ENCODE results near the gene ATRNL1.

Gene ATRNL1, protein sequence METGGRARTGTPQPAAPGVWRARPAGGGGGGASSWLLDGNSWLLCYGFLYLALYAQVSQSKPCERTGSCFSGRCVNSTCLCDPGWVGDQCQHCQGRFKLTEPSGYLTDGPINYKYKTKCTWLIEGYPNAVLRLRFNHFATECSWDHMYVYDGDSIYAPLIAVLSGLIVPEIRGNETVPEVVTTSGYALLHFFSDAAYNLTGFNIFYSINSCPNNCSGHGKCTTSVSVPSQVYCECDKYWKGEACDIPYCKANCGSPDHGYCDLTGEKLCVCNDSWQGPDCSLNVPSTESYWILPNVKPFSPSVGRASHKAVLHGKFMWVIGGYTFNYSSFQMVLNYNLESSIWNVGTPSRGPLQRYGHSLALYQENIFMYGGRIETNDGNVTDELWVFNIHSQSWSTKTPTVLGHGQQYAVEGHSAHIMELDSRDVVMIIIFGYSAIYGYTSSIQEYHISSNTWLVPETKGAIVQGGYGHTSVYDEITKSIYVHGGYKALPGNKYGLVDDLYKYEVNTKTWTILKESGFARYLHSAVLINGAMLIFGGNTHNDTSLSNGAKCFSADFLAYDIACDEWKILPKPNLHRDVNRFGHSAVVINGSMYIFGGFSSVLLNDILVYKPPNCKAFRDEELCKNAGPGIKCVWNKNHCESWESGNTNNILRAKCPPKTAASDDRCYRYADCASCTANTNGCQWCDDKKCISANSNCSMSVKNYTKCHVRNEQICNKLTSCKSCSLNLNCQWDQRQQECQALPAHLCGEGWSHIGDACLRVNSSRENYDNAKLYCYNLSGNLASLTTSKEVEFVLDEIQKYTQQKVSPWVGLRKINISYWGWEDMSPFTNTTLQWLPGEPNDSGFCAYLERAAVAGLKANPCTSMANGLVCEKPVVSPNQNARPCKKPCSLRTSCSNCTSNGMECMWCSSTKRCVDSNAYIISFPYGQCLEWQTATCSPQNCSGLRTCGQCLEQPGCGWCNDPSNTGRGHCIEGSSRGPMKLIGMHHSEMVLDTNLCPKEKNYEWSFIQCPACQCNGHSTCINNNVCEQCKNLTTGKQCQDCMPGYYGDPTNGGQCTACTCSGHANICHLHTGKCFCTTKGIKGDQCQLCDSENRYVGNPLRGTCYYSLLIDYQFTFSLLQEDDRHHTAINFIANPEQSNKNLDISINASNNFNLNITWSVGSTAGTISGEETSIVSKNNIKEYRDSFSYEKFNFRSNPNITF (N-terminal part only)

DNA sequence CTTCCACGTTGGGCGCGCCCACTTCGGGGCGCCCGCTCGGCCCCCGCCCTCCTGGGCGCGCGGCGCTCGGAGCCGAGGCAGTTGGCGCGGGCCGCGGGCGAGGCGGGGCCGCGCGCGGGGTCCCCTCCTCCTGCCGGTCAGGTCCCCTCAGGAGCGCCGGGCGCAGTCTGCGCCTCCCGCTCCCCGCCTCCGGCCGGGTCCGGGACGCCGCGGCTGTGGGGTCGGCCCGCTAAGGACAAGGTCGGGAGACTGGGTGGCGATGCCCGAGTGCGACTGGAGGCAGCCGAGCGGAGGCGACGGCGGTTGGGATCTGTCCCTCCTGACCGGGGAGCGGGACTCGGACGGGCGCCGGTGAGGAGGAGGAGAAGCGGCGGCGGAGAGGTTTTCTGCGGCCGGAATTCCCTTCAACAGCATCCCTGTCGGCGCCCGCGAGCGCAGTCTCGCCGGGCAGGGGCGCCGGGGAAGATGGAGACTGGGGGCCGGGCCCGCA, at the start of gene ATRNL1:
Gene ATRNL1, plus strand, starts transcription at position 80 of the 490 bp plus-strand sequence. Its CDS starts 386 bp downstream, at position 466.
- no peak for FAIRE-seq

DNA sequence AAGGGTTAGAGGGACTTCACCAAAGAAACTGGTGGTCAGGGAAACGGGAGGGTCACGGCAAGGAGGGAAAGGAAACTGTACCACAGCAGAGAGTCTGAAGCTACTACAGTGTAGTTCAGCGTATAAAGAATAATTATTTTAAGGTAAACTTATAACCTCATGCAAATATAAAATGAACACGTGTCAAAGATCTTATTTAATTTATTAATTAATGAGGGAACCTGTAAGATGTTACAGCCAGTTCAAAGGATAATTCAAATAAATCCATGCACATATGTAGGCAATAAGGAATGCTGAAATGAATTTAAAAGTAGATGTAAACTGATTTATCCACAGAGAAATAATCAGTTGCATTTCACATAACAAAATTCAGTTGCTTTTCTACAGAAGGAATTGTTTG, 49.4 kb upstream of the ATRNL1 start:
- FAIRE-seq = no peak

DNA sequence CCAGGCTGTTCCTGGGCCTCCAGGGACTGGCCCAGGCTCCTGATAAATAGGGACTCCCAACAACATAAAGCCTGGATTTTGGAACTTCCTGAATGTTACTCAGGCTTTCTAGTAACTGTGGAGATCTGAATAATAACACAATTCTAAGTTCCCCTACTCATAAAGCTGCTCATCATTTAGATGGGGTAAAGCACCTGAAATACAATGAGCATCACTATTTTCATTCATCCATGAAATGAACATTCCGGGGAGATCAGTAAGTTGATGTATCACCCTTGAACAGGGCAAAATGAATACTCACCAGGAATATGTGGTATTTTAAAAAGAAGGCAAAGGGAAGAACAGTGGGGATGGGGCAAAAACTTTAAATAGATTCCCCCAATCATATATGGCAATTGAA, 48.3 kb upstream of the ATRNL1 start:
- FAIRE-seq = no peak

DNA sequence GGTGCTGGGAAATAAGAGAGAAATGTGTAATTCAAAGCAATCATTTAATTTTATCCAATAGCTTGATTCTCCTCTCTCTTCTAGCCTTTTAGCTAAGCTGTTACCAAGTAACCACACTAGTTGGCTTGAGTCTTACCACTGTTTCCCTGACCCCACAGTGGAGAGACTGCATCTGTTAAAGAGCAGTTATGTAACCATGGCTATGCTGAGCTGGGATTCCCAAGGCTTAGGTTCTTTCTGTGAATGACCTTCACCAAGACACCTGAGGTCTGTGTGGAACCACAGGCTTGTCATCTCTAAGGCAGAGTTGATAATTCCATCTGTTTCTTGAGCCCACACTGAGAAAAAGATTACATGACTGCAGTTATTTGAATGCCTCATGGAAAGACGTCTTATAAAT, 47.7 kb upstream of the ATRNL1 start:
- FAIRE-seq = no peak

DNA sequence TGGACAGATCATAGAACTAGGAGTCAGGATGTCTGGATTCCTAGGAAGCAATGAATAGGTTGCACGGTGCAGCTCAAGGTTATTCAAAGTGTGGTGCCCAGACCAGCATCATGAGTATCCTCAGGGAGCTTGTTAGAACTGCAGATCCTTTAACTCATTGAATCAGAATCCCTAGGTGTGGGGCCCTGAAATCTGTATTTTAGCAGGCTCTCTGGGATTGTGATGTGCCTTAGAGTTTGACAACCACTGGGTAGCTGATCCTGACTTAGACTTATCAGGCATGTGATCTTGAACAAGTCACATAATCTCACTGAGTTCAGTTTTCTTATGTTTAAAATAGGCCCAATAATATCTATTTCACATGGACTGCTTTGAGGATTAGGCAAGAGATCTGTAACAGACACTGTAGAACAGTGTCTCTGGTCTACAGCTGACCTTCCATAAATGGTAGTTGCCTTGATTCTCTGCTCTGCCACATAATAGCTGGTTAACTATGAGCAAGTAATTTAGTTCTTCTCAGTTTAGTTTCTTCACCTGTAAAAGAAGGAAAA, 46.4 kb upstream of the ATRNL1 start:
- no peak for FAIRE-seq

DNA sequence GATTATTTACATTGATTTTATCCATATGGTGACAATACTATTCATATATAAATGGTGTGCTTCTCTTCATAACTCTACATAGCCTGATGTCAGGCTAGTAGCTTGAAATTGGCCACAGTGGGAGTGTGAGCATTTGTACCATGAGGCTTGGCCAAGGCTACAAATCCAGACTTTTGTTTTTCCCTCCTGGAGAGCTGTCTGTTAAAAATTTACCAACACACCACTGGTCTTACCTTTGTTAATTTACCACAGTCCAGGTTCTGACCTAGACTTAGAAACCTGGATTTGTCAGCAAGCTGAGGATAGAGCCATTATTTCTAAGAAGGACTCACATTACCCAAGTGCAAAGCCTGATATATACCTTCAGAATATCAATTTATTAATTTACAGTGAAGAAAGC, 45.5 kb upstream of the ATRNL1 start:
- FAIRE-seq = no peak

DNA sequence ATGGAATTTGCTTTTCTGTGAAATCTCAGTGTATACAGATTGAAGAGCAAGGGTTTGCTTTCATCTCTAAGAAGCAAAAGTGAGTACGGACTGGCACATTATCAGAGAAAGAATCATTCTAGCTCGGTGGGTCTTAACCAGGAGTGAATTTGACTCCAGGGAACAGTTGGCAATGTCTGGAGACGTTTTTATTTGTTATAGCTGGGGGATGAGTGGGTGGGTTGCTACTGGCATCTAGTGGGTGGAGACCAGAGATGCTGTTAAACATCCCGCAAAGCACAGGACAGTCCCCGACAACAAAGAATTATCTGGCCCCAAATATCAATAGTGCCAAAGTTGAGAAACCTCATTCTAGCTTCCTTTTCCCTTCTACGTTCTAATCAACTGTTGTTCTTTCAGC, 43.8 kb upstream of the ATRNL1 start:
- FAIRE-seq = no peak

DNA sequence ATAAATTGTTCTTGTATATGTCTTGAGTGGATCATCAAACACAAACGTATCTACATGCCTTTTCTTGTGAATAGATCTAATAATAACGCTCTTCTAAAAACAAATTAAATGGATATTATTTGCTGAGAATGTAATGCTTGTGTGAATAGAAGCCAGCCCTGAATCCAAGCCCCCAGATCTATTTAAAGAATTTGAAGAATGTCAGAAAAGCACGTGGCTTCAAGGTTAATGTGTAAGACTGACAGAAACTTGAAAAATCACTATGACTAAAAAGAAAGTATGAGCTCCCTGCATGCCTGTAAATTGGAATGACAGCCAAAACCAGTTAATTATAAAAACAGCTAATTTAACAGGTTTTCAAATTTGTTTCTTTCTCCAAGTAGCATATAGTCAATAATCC, 43.2 kb upstream of the ATRNL1 start:
- no peak for FAIRE-seq

DNA sequence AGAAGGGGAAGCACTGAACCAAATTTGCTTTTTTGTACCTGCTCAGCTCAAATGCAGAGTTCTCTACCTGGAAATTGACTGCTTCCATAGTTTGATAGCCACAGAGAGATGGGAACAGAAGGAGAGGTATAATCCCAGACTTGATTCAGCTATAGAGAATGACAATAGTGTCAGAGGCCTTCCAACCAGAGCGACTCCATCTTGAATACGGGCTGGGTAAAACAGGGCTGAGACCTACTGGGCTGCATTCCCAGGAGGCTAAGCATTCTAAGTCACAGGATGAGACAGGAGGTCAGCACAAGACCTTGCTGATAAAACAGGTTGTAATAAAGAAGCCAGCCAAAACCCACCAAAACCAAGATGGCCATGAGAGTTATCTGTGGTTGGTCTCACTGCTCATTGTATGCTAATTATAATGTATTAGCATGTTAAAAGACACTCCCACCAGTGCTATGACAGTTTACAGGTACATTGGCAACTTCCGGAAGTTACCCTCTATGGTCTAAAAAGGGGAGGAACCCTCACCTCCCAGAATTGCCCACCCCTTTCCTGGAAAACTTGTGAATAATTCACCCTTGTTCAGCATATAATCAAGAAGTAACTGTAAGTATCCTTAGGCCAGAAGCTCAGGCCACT, 42.7 kb upstream of the ATRNL1 start:
- no peak for FAIRE-seq

DNA sequence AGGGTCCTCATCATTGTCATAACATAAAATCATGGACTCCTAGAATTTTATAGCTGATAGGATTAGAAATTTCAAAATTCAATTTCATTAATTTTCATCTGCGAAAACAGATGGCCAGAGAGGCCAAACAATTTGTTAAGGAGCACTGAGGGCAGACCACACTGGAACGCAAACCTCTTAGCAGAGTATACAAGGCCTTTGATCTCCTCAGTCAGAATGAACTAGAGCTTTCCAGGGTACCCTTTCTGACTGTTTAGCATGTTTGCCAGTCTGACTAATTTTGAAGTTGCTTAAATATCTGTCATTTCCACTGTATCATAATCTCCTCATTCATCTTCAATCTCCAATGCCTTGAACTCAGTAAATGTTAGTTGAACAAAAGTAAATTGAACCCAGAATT, 41.9 kb upstream of the ATRNL1 start:
- FAIRE-seq = no peak

DNA sequence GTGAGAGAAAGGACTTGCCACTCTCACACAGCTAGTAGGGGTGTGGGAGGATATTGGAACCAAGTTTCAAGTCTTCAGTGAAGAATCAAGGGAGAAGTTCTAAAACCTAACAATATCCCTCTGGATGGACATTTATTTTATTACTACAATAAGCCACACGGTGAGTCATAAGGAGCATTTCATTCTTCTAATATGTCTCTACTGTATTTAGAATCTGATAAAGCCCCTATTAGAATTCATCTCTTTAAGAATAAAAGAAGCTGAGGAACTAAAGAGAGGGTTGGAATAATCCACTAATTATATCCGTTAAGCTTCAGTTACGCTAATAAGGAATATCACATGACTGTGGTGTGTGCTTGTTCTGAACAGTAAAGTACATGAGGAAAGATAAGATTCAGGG, 40.9 kb upstream of the ATRNL1 start:
- no peak for FAIRE-seq

DNA sequence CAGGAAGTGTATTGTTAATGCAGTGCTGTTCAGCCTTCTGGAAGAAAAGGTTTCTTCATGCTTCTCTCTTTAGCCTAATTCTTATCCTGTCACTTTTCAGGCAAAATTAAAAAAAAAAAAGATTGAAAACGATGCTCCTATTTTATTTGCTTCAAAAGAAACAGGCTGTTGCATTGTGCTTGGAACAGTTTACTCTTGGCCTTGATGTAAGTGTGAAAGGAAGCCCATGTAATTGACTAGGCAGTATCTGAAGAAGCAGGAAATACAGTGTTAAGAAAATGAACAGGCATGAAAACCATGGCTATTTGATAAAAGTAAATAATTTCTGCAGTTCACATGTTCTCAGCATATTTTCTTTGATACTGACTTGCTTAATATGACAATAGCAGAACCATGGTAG, 40.4 kb upstream of the ATRNL1 start:
- FAIRE-seq = no peak

DNA sequence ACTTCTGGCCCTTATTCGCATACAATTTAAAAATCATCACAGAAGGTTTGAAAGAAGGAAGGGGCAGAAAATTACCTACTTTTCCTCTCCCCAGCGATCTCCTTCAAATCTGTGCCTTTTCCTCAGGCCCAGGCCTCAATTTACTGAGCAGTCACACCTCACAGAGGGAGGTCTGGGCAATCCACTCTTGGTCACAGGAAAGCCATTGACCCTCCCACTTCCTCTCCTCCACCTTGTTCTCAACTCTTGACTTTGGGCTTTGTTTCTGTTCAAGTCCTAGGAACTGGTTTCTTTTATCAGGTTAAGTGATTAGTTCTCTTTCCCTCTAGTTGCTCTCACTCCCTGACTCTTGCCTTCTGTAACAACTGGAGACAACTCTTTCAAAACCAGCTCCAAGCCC, 37.0 kb upstream of the ATRNL1 start:
- no peak for FAIRE-seq

DNA sequence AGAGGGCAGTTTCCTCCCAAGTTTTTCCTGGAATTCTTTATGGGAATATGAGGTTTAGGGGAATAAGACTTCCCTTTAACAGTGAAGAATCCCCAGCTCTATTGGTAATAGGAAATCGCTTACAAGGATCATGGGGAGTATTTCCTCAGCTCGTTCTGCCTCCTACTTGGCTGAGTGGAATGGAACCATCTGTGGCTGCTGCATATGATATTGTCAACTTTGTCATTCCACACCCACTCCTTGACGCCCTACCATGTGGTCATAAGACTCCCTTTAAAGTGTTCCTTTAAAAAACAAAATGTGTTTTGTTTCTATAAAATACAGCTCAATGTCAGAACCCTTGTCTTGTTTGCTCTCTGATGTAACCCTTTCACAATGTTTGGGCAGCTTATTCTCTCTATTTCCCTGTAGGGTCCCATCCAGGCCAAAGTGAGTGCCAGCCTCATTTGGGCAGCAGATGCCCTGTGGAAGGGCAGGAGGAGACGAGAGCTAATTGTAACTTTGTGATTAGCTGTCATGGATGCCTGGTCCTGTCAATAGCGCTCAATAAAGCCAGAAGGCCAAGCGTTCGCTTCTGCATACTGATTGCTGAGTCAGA, 33.8 kb upstream of the ATRNL1 start:
- FAIRE-seq = no peak

DNA sequence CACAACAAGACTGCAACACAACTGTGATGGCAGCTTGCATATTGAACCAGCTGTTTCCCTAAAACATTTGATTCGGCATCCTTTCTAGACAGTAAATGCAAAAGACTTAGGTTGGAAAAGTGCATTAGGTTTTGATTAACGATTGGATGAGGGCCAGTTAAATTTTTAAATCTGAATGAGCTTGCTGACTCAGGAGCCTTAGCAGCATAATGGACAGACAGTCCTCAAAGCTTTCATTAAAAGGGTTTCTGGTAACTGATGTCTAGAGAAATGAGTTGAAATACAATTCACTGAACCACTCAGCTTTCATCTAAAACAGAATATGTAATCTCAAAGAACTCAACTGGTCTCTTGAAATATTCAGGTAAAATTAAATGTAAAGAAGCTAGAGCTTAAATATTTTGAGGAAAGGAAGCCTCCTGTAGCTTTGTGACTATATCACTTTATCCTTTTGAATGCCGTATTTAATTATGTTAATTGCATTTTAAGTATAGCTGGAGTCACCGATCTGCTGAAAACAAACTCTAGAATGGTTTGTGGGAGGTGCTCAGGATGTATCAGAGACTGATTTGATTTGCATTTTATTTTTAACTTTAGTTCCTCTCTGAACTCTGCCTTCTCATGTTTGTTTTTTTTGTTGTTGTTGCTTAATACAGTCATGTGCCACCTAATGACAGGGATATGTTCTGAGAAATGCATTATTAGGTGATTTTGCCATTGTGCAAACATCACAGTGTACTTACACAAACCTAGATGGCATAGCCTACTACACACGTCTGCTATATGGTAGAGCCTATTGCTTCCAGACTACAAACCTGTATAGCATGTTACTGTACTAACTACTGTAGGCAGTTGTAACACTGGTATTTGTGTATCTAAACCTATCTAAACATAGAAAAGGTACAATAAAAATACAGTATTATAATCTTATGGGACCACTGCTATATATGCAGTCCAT, 29.2 kb upstream of the ATRNL1 start:
- no peak for FAIRE-seq

DNA sequence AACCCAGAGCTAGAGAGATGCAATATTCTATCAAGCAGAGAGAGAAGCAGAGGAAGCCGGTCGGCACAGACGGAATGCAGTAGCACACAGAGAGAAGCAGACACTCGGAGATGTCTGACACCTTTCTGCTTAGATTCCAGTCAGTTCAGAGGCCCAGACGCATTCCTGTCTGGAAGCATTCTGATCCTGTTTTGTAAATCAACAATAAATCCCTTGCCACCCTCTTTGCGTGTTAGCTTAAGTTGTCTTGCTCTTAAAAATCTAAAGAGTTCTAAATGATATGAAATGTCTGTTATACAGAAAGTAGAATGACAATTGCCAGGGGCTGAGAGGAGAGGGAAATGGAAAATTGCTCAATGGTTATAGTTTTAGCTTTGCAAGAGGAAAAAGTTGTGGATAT, 27.4 kb upstream of the ATRNL1 start:
- no peak for FAIRE-seq

DNA sequence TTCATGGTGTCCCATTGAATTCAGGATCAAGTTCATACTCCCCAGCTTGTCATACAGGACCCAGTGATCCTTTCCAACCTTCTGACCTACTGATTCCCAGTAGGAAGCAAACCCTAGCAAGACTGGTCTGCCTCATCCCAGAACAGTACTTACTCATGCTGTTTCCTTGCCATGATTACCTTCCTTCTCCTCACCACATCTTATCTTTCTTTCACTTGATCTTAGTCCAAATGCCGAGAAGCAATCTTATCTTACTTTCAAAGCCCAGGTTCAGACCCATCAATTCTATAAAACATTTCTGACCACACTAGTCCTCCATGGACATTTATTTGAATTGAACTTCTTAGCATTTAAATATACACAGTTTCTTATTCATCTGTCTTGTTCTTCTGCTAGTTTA, 26.6 kb upstream of the ATRNL1 start:
- FAIRE-seq = no peak

DNA sequence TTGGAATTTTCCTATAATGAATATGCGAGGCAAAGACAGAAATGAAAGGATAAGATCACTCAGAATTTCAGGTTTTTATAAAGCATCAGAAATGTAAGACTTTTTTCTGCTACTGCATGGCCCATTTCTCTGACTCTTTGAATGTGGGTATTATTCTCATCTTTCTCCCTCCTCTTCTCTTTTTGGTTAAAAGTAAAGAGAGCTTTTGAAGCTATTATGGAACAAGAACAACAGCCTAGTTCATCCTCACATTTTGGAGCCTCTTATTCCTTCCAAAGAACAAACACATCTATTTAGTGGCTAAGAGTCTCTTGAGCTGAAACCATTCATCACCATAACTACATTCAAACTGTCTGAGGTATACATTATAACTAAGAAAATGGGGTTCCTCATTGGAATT, 19.4 kb upstream of the ATRNL1 start:
- no peak for FAIRE-seq

DNA sequence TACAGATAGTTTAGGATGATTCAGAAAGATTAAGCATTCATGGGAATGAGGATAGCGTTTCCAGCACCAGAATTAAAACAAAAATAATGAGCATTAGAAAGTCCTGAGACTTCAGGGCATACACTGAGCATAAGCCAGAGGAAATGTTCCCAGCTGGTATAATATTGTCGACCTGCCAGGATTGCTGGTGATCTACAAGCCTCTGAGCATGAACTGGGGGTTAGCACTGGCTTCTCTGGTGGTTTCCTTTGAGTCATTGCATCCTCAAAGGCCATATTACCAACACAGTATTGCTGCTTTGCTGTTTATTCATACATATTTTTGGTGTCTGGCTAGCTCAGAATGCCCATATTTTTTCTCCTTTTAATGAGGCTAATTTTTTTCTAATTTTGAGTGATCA, 10.7 kb upstream of the ATRNL1 start:
- no peak for FAIRE-seq

DNA sequence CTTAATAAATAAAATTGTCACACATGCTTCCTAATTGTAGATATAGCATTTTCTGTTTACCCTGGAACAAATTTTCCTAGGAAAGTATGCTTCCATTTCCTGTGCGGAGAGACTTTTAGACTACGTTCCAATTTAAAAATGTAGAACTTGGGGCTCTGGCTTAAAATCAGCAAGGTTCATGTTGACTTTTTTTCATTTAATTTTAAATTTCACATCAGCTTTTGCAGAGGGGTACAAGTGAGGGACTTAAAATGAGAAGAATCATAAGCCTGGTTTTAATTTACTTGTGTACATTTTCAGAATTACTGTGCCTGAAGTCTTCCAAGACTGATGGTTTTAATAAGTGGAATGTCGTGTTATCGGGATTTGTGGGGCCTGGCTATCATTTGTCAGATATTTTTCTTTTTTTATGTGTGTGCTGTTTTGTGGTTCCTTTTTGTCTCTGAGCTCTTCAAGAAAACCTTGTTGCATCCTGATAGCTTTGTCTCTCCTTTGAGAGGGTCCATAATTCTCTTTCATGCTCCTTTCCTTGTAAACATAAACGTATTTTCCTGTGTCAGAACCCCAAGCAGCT, 8.8 kb upstream of the ATRNL1 start:
- FAIRE-seq = peak; percentile 85

Data from endometrium (tissue), 2 donors.